Activated T-helper 1 cell treated with anti-CD3 and anti-CD28 coated beads, Interleukin-12 subunit alpha, Interleukin-12 subunit beta, Interleukin-2, Interleukin-4 antibody, amounts not matched to agents 30 ng/mL and 10 ng/mL and 1 ng/mL, durations not matched to agents 14 hours and 24 hours and 36 hours (primary cell): ENCODE results near the gene INPP5A. TPM values are rescaled to one million over a fixed set of nuclear protein-coding genes. Genes with fewer than 3 reads are reported as not detected.
"Not testable (repeated sequence)": the region's sequence is repeated elsewhere in the genome, so short reads cannot be mapped to it uniquely, and the experiment has no call there.

Experiments used
- DNase-seq: peaks from one replicate; pipeline ENCODE4 v3.0.0; 2021; ENCODE audit warnings: low spot score
- H3K27ac Mint-ChIP-seq: one replicate; pipeline ENCODE4 v1.8.0; 2021; ENCODE audit warnings: mild to moderate bottlenecking, mixed read lengths
- H3K27me3 Mint-ChIP-seq: one replicate; pipeline ENCODE4 v1.8.0; 2022; ENCODE audit warnings: mild to moderate bottlenecking, moderate library complexity, mixed read lengths; ENCODE audit not compliant: insufficient read depth
- H3K36me3 Mint-ChIP-seq: one replicate; pipeline ENCODE4 v1.8.0; 2021; ENCODE audit warnings: low read depth, mixed read lengths
- H3K4me1 Mint-ChIP-seq: one replicate; pipeline ENCODE4 v1.8.0; 2021; ENCODE audit warnings: low read depth, mixed read lengths
- H3K4me3 Mint-ChIP-seq: one replicate; pipeline ENCODE4 v1.8.0; 2021; ENCODE audit warnings: mild to moderate bottlenecking, moderate library complexity, mixed read lengths
- H3K9me3 Mint-ChIP-seq: one replicate; pipeline ENCODE4 v1.8.0; 2021; ENCODE audit warnings: mixed read lengths
- intact Hi-C: fragments of 100-400 bp; cut with micrococcal nuclease; formaldehyde crosslinking; loops from one replicate; pipeline ENCODE4 v1.15.1; 2024
- total RNA-seq: library from RNA; stranded (reverse); gene quantifications from 2 replicates; pipeline ENCODE4 v1.2.3, GENCODE V29; 2022

The INPP5A gene
- total RNA-seq, 1 donor from 2014 or later: 13.4 TPM

- Mint-ChIP-seq H3K9me3 (no peaks in the 10 kb centered on the region), H3K27ac (no peak overlapping the region), H3K27me3 (no peaks in the 10 kb centered on the region), H3K36me3 (no peaks in the 10 kb centered on the region), H3K4me1 (peaks cover 17% of the 10 kb centered on the region), H3K4me3 (no peak overlapping the region)
- DNase-seq: no peak
- intact Hi-C loops: no loop called here
Measured at GRCh38 chr10:132565516-132566209, 28.1 kb downstream of the INPP5A start.

GRCh38 chr10:132566892-132567291, 29.3 kb downstream of the INPP5A start:
- H3K9me3 Mint-ChIP-seq: no peaks in the 10 kb centered on the region
- H3K4me1 Mint-ChIP-seq: peaks cover 8% of the 10 kb centered on the region
- H3K27ac Mint-ChIP-seq: no peak overlapping the region
- DNase-seq: no peak
- H3K36me3 Mint-ChIP-seq: no peaks in the 10 kb centered on the region
- intact Hi-C loops: no loop called here
- peaks cover 1% of the 10 kb centered on the region for H3K27me3 Mint-ChIP-seq
- no peak overlapping the region for H3K4me3 Mint-ChIP-seq

GRCh38 chr10:132570265-132570664, 32.7 kb downstream of the INPP5A start:
- H3K27ac Mint-ChIP-seq: no peak overlapping the region
- no peaks in the 10 kb centered on the region for H3K9me3 Mint-ChIP-seq
- intact Hi-C loops: no loop called here
- peaks cover 5% of the 10 kb centered on the region for H3K27me3 Mint-ChIP-seq
- H3K4me1 Mint-ChIP-seq: peaks cover 11% of the 10 kb centered on the region
- peak overlapping the region; percentile 27 for H3K4me3 Mint-ChIP-seq
- no peak for DNase-seq
- no peaks in the 10 kb centered on the region for H3K36me3 Mint-ChIP-seq

- Mint-ChIP-seq H3K4me3 (no peak overlapping the region), H3K36me3 (no peaks in the 10 kb centered on the region), H3K9me3 (no peaks in the 10 kb centered on the region), H3K27ac (no peak overlapping the region), H3K4me1 (peaks cover 19% of the 10 kb centered on the region), H3K27me3 (peaks cover 7% of the 10 kb centered on the region)
- DNase-seq: no peak
- intact Hi-C loops: no loop called here
Measured at GRCh38 chr10:132570771-132571649, 33.4 kb downstream of the INPP5A start.

- Mint-ChIP-seq H3K36me3 (no peaks in the 10 kb centered on the region), H3K4me3 (no peak overlapping the region), H3K9me3 (no peaks in the 10 kb centered on the region), H3K27ac (peak overlapping the region; percentile 86), H3K4me1 (peaks cover 25% of the 10 kb centered on the region), H3K27me3 (peaks cover 7% of the 10 kb centered on the region)
- DNase-seq: peak; percentile 73
- intact Hi-C loops: loop anchor here (1.0 to 2.0 kb wide), 5 partner anchors 15 to 44 kb away; no protein-coding TSS in a partner anchor
Measured at GRCh38 chr10:132571650-132572544, 34.3 kb downstream of the INPP5A start.

- Mint-ChIP-seq H3K27ac (no peak overlapping the region), H3K9me3 (no peaks in the 10 kb centered on the region), H3K36me3 (no peaks in the 10 kb centered on the region), H3K4me3 (no peak overlapping the region), H3K27me3 (peaks cover 7% of the 10 kb centered on the region), H3K4me1 (peaks cover 25% of the 10 kb centered on the region)
- intact Hi-C loops: loop anchor here (1.0 to 2.0 kb wide), 5 partner anchors 16 to 44 kb away; no protein-coding TSS in a partner anchor
- no peak for DNase-seq
Measured at GRCh38 chr10:132572545-132572937, 35.0 kb downstream of the INPP5A start.

GRCh38 chr10:132572946-132573345, 35.4 kb downstream of the INPP5A start:
- H3K4me3 Mint-ChIP-seq, H3K27ac Mint-ChIP-seq, H3K27me3 Mint-ChIP-seq, DNase-seq, H3K9me3 Mint-ChIP-seq, H3K36me3 Mint-ChIP-seq: not testable (repeated sequence)
- intact Hi-C loops: loop anchor here (1.0 to 2.0 kb wide), 5 partner anchors 16 to 43 kb away; no protein-coding TSS in a partner anchor
- H3K4me1 Mint-ChIP-seq: peaks cover 25% of the 10 kb centered on the region

GRCh38 chr10:132574288-132574687, 36.7 kb downstream of the INPP5A start:
- no peaks in the 10 kb centered on the region for H3K9me3 Mint-ChIP-seq
- peaks cover 7% of the 10 kb centered on the region for H3K27me3 Mint-ChIP-seq
- H3K4me3 Mint-ChIP-seq: no peak overlapping the region
- DNase-seq: no peak
- H3K4me1 Mint-ChIP-seq: peaks cover 25% of the 10 kb centered on the region
- intact Hi-C loops: no loop called here
- no peak overlapping the region for H3K27ac Mint-ChIP-seq
- no peaks in the 10 kb centered on the region for H3K36me3 Mint-ChIP-seq

GRCh38 chr10:132574783-132575319, 37.3 kb downstream of the INPP5A start:
- no peaks in the 10 kb centered on the region for H3K9me3 Mint-ChIP-seq
- no peak for DNase-seq
- peaks cover 9% of the 10 kb centered on the region for H3K27me3 Mint-ChIP-seq
- intact Hi-C loops: loop anchor here (1.0 kb wide), 1 partner anchor 13 kb away; no protein-coding TSS in a partner anchor
- peak overlapping the region; percentile 60 for H3K4me3 Mint-ChIP-seq
- H3K27ac Mint-ChIP-seq: peak overlapping the region; percentile 71
- peaks cover 25% of the 10 kb centered on the region for H3K4me1 Mint-ChIP-seq
- H3K36me3 Mint-ChIP-seq: no peaks in the 10 kb centered on the region

- Mint-ChIP-seq H3K4me1 (peaks cover 24% of the 10 kb centered on the region), H3K27ac (peak overlapping the region; percentile 71)
- intact Hi-C loops: loop anchor here (1.0 kb wide), 1 partner anchor 13 kb away; no protein-coding TSS in a partner anchor
Measured at GRCh38 chr10:132575320-132576201, 38.0 kb downstream of the INPP5A start.

GRCh38 chr10:132576671-132577349, 39.2 kb downstream of the INPP5A start:
- no peak for DNase-seq
- H3K4me1 Mint-ChIP-seq: peaks cover 25% of the 10 kb centered on the region
- H3K27me3 Mint-ChIP-seq: peaks cover 8% of the 10 kb centered on the region
- H3K27ac Mint-ChIP-seq: no peak overlapping the region
- no peak overlapping the region for H3K4me3 Mint-ChIP-seq
- H3K9me3 Mint-ChIP-seq: no peaks in the 10 kb centered on the region
- H3K36me3 Mint-ChIP-seq: peaks cover 3% of the 10 kb centered on the region
- intact Hi-C loops: no loop called here

More at GRCh38 chr10:132575320-132576201, 38.0 kb downstream of the INPP5A start:
- Mint-ChIP-seq H3K9me3 (no peaks in the 10 kb centered on the region), H3K27me3 (peaks cover 9% of the 10 kb centered on the region), H3K4me3 (peak overlapping the region; percentile 60), H3K36me3 (no peaks in the 10 kb centered on the region)
- peak; percentile 12 for DNase-seq
